Mammary epithelial cell (primary cell): Measurements from ENCODE around the gene C14orf119.

Experiments used
- CTCF ChIP-seq, 2 donors: IDR thresholded peaks in 1 of 2; conservative IDR thresholded peaks in 1 of 2; 2 replicates each; pipeline ENCODE4 v1.5.1; 2011 to 2012; ENCODE audit warnings: inconsistent platforms in 2 of 2, low read length in 2 of 2, mild to moderate bottlenecking in 2 of 2, control low read depth in 1 of 2, low read depth in 1 of 2; ENCODE audit not compliant: insufficient read depth in 1 of 2; ENCODE audit errors: extremely low read depth in 1 of 2
- EZH2 ChIP-seq: IDR thresholded peaks from 2 replicates; pipeline ENCODE4 v1.6.1; 2012; ENCODE audit warnings: low read length, inconsistent platforms, borderline replicate concordance

- TF ChIP-seq CTCF (conservative IDR thresholded peaks at IDR 0.05 in 1 of 2, IDR thresholded peaks at IDR 0.05 in 1 of 2; ENCODE audit: extremely low read depth in 1 of 2, insufficient read depth in 1 of 2, low read depth in 1 of 2, low read length in 2 of 2) (no peak), EZH2 (no peak)
These were observed 37.7 kb downstream of the C14orf119 start for GRCh38 chr14:23132970-23133369.
